NCI-H1694 treated with DMSO at 0.1 percent for 48 hours (cell line): ENCODE data around the gene ZC2HC1B.

Experiments
- DNase-seq: peaks from one replicate; lab custom pipeline; 2025; lab: John Stamatoyannopoulos, UW

The ZC2HC1B gene

GRCh38 chr6:143936347-143936746, 72.1 kb downstream of the ZC2HC1B start:
- no peak for DNase-seq

GRCh38 chr6:143936778-143937667, 72.7 kb downstream of the ZC2HC1B start:
- no peak for DNase-seq

- no peak for DNase-seq
Observed at GRCh38 chr6:143937668-143937970, 73.3 kb downstream of the ZC2HC1B start.

GRCh38 chr6:143939364-143939763, 75.1 kb downstream of the ZC2HC1B start:
- no peak for DNase-seq

- DNase-seq, result peak; percentile 8
Observed at GRCh38 chr6:143940011-143940597, 75.8 kb downstream of the ZC2HC1B start.

GRCh38 chr6:143941852-143942627, 77.8 kb downstream of the ZC2HC1B start:
- DNase-seq, result peak; percentile 20

GRCh38 chr6:143948208-143948607, 83.9 kb downstream of the ZC2HC1B start:
- DNase-seq, result no peak

GRCh38 chr6:143949535-143949934, 85.3 kb downstream of the ZC2HC1B start:
- no peak for DNase-seq

GRCh38 chr6:143949962-143950361, 85.7 kb downstream of the ZC2HC1B start:
- no peak for DNase-seq

GRCh38 chr6:143950875-143951274, 86.6 kb downstream of the ZC2HC1B start:
- no peak for DNase-seq

- DNase-seq, result no peak
Observed at GRCh38 chr6:143952060-143952778, 87.9 kb downstream of the ZC2HC1B start.

GRCh38 chr6:143952947-143953701, 88.8 kb downstream of the ZC2HC1B start:
- no peak for DNase-seq

- no peak for DNase-seq
Observed at GRCh38 chr6:143953922-143954321, 89.6 kb downstream of the ZC2HC1B start.

GRCh38 chr6:143955971-143956370, 91.7 kb downstream of the ZC2HC1B start:
- no peak for DNase-seq

- no peak for DNase-seq
Observed at GRCh38 chr6:143957679-143958274, 93.5 kb downstream of the ZC2HC1B start.

- DNase-seq, result no peak
Observed at GRCh38 chr6:143958839-143959399, 94.6 kb downstream of the ZC2HC1B start.

- DNase-seq, result no peak
Observed at GRCh38 chr6:143959927-143960326, 95.7 kb downstream of the ZC2HC1B start.

GRCh38 chr6:143961066-143961465, 96.8 kb downstream of the ZC2HC1B start:
- DNase-seq, result no peak

GRCh38 chr6:143961886-143962878, 97.9 kb downstream of the ZC2HC1B start:
- DNase-seq, result no peak
